Measurements from ENCODE around the gene NABP1. TPM values are rescaled to one million over a fixed set of nuclear protein-coding genes. Genes with fewer than 3 reads are reported as not detected.

The NABP1 gene
- total and polyA plus RNA-seq, 10 of the 15 experiments (the other 5 are each of a cell fraction or from before 2014, with no cell fraction given): 22.9 to 65.7 (median 39.9) TPM

DNA sequence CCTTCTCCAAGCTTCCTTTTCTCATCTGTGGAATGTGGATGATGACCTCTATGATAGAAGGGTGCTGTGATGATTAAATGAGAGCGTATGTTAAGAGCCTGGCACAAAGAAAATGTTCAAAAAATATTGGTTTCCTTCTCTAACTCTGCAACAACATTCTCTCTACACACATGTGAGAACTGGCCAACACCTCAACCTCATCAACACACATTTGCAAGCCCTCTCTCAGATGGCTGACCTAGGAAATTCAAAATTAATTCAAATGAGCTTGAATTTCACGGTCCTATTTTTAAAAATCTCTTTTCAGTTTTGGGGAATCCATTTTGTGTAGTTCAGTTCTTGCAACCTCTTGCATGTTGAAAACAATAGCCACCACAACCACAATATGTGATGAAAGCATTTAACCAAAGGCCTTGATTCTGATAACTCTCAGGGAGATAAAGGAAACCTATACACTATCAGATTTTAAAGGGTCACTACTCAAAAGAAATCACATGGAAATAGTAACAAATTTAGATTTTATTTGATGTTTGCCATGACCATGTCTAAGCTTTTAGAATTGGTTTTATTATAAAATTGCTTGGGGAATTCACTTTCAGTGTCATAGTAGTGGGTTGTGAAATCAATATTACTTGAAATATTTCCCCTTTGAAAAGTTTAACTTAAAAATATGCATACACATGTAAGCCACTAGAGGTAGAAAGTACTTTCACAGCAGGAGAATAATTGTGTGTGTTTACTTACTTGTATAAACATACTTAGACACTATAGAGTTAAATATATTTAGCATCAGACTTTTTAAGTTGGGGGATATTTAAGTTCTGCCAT, 16.6 kb upstream of the NABP1 start:
- ATAC-seq: peak; percentile 59

More for the DNA sequence above, 16.6 kb upstream of the NABP1 start:
- H4K20me1 ChIP-seq (ENCODE audit: control insufficient read depth, insufficient read depth): no peaks in the 10 kb centered on the region
- no peak overlapping the region for H3K4me3 ChIP-seq
- H3K4me1 ChIP-seq (ENCODE audit: control insufficient read depth, insufficient read depth, low read length): peaks cover 4% of the 10 kb centered on the region; the same call in 1 of the 2 replicates
- RAD21 ChIA-PET (ENCODE audit: unreplicated experiment): interaction anchor here (0.6 to 3.2 kb wide), 4 partner anchors 8 to 43 kb away, joined by 3 to 15 read pairs (median 4); no protein-coding TSS in a partner anchor
- H3K27ac ChIP-seq (ENCODE audit: control insufficient read depth, insufficient read depth): no peak overlapping the region
- H3K9ac ChIP-seq (ENCODE audit: control insufficient read depth, insufficient read depth, low read length): no peak overlapping the region
- no peak overlapping the region for H3K4me2 ChIP-seq (ENCODE audit: control insufficient read depth, insufficient read depth)
- FAIRE-seq (no peak), DNase-seq (ENCODE audit: low read depth, low spot score) (no peak)
- H2AFZ ChIP-seq (ENCODE audit: control insufficient read depth, low read depth, low read length): no peak overlapping the region; the same call in none of the 2 replicates
- CTCF ChIA-PET: interaction anchor here (0.7 to 1.1 kb wide), 4 partner anchors 9 to 996 kb away, joined by 3 to 4 read pairs (median 4); no protein-coding TSS in a partner anchor
- POLR2A ChIA-PET: interaction anchor here (0.6 to 3.4 kb wide), 11 partner anchors 8 to 95 kb away, joined by 3 to 11 read pairs (median 4); partner anchors contain the start of gene NABP1
- intact Hi-C loops (cut with micrococcal nuclease; ENCODE audit: unreplicated experiment): no loop called here
- no peak for TF ChIP-seq NFXL1 (IDR thresholded peaks at IDR 0.05; ENCODE audit: borderline replicate concordance)
- no peak for TF ChIP-seq BACH1 (IDR thresholded peaks at IDR 0.05; ENCODE audit: borderline replicate concordance)
- no peak for TF ChIP-seq ZNF24 (IDR thresholded peaks at IDR 0.05)
- no peak for TF ChIP-seq RB1 (IDR thresholded peaks at IDR 0.05; ENCODE audit: borderline replicate concordance)
- no peak for TF ChIP-seq KLF5 (IDR thresholded peaks at IDR 0.05; ENCODE audit: partially characterized antibody)
- TF ChIP-seq, protein P1, sequence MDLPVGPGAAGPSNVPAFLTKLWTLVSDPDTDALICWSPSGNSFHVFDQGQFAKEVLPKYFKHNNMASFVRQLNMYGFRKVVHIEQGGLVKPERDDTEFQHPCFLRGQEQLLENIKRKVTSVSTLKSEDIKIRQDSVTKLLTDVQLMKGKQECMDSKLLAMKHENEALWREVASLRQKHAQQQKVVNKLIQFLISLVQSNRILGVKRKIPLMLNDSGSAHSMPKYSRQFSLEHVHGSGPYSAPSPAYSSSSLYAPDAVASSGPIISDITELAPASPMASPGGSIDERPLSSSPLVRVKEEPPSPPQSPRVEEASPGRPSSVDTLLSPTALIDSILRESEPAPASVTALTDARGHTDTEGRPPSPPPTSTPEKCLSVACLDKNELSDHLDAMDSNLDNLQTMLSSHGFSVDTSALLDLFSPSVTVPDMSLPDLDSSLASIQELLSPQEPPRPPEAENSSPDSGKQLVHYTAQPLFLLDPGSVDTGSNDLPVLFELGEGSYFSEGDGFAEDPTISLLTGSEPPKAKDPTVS (IDR thresholded peaks at IDR 0.05; ENCODE audit: low read depth, low read length): no peak
- peak; percentile 32; the same call in 1 of the 2 replicates for TF ChIP-seq RUNX3 (IDR thresholded peaks at IDR 0.05; ENCODE audit: low read length)
- 50% methylated on average over 2 of the region's 2 CpGs for WGBS (ENCODE audit: insufficient coverage, insufficient replicate concordance, low lambda C conversion rate, missing lambda C conversion rate)
- H3K27me3 ChIP-seq (replicated peaks in 1 of 2; ENCODE audit: control insufficient read depth in 2 of 2, insufficient read depth in 2 of 2, low read length in 1 of 2): no peaks in the 10 kb centered on the region
- SMC1A ChIA-PET (ENCODE audit: uncharacterized antibody, unreplicated experiment): interaction anchor here (0.7 to 6.9 kb wide), 14 partner anchors 8 to 94 kb away, joined by 3 to 31 read pairs (median 6); no protein-coding TSS in a partner anchor
- H3K36me3 ChIP-seq (ENCODE audit: control insufficient read depth in 2 of 2, insufficient read depth in 2 of 2, low read length in 1 of 2): no peaks in the 10 kb centered on the region
- H3K79me2 ChIP-seq (ENCODE audit: control insufficient read depth, insufficient read depth, low read length): no peaks in the 10 kb centered on the region
- BruUV-seq (replicated peaks): no TSS peak
- H3K9me3 ChIP-seq (replicated peaks; ENCODE audit: control insufficient read depth, insufficient read depth, low read length): peaks cover 3% of the 10 kb centered on the region
- in situ Hi-C loops (cut with MboI): loop anchor here (25.0 kb wide), 1 partner anchor 774 kb away; the partner anchor contains the start of gene GLS
